SK-N-MC (cell line): ENCODE measurements around the gene TBC1D25.

Experiments used
- DNase-seq: peaks from one replicate; pipeline ENCODE4 v3.0.0-alpha.2; 2011; ENCODE audit warnings: low read depth, low spot score
- H3K27ac ChIP-seq: fragments of 200-600 bp; sonication (generic); 2 replicates; pipeline ENCODE4 v1.5.1; 2016; ENCODE audit warnings: mixed run types
- H3K36me3 ChIP-seq: fragments of 200-600 bp; sonication (generic); 2 replicates; pipeline ENCODE4 v1.6.1; 2017; ENCODE audit warnings: antibody characterized with exemption, low read length, mixed read lengths; ENCODE audit not compliant: insufficient read depth
- H3K4me3 ChIP-seq: fragments of 200-600 bp; sonication (generic); 2 replicates; pipeline ENCODE4 v1.5.1; 2016
- H3K9ac ChIP-seq: fragments of 200-600 bp; sonication (generic); 2 replicates; pipeline ENCODE4 v1.8.0; 2017; ENCODE audit warnings: mixed run types, mixed read lengths; ENCODE audit not compliant: insufficient read length
- H3K9me3 ChIP-seq: fragments of 200-600 bp; sonication (generic); 2 replicates; pipeline ENCODE4 v1.6.1; 2017; ENCODE audit warnings: low read depth, mild to moderate bottlenecking, antibody characterized with exemption, low read length, moderate library complexity, mixed read lengths
- EZH2 ChIP-seq: fragments of 200-600 bp; sonication (generic); IDR thresholded peaks from one replicate; pipeline ENCODE4 v1.6.1; 2017; ENCODE audit warnings: antibody characterized with exemption
- FOXP2 ChIP-seq: optimal IDR thresholded peaks from 2 replicates; pipeline ENCODE3; 2011; ENCODE audit warnings: mild to moderate bottlenecking, moderate library complexity; ENCODE audit not compliant: insufficient read depth; ENCODE audit errors: extremely low read length, control extremely low read depth
- POLR2AphosphoS5 ChIP-seq: IDR thresholded peaks from 2 replicates; pipeline ENCODE4 v1.6.1; 2012; ENCODE audit warnings: mild to moderate bottlenecking, low read depth, low read length, borderline replicate concordance

The TBC1D25 gene

DNA sequence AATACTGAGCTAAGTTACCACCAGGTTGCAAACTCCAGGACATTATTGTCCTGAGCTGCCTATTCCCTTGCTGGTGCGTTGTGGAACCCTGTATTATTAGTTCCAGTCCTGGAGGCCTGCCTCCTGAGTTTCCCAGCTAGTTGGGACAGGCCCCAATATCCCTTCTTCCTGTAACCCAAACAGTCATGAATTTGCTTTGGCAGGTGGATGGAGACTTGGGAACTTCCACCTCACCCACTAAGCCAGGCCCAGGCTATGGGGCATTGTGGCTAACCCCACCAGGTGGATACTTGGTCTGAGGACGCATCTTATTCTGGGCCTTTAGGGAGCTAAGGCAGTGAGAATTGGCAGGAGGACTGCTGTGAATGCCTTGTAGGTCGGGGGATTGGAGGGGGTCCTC lies 39.7 kb downstream of the TBC1D25 start:
- no peak for TF ChIP-seq EZH2
- no peak for TF ChIP-seq FOXP2
- no peak for TF ChIP-seq POLR2AphosphoS5
- H3K36me3 ChIP-seq = peaks cover 49% of the 10 kb centered on the region
- 0 out of 2 replicates have a peak overlapping the region, but pooled peaks have one; percentile 21 for H3K27ac ChIP-seq
- H3K9ac ChIP-seq = no peak overlapping the region
- no peaks in the 10 kb centered on the region for H3K9me3 ChIP-seq
- no peak for DNase-seq
- H3K4me3 ChIP-seq = no peak overlapping the region

DNA sequence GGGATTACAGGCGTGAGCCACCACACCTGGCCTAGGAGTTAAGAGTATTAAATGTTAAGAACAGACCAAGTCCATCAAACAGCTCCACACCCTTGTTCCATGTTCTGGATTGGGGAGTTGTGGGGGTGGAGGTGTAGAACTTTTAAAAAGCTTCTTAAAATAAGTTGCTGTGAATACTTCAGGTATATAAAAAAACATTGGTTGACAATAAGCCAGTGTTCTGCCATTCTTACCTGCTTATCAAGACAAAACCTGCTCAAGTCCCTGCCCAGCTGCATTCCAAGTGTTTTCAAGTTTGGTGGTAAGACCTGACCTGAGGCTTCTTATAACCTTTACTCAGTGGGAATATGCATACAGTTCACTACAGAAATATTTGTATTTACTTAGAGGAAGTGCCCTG lies 41.1 kb downstream of the TBC1D25 start:
- Histone ChIP-seq H3K9me3 (no peaks in the 10 kb centered on the region), H3K27ac (no peak overlapping the region; the same call in 1 of the 2 replicates), H3K36me3 (peaks cover 40% of the 10 kb centered on the region), H3K9ac (no peak overlapping the region), H3K4me3 (no peak overlapping the region)
- no peak for DNase-seq
- TF ChIP-seq EZH2 (no peak), POLR2AphosphoS5 (no peak), FOXP2 (no peak)

DNA sequence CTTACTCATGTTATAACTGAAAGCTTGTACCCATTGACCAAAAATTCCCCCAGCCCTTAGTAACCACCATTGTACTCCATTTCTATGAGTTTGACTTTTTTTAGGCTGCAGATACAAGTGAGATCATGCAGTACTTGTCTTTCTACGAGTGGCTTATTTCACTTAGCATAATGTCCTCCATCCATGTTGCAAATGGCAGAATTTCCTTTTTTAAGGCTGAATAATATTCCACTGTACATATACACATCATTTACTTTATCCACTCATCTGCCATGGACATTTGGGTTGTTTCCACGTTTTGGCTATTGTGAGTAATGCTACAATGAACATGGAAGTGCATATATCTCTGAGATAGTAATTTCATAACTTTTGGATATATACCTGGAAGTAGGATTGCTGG lies 45.2 kb downstream of the TBC1D25 start:
- DNase-seq = no peak
- Histone ChIP-seq H3K4me3 (no peak overlapping the region), H3K9me3 (no peaks in the 10 kb centered on the region), H3K9ac (no peak overlapping the region), H3K27ac (no peak overlapping the region), H3K36me3 (no peaks in the 10 kb centered on the region)
- TF ChIP-seq FOXP2 = no peak
- TF ChIP-seq POLR2AphosphoS5 = no peak
- TF ChIP-seq EZH2 = no peak

DNA sequence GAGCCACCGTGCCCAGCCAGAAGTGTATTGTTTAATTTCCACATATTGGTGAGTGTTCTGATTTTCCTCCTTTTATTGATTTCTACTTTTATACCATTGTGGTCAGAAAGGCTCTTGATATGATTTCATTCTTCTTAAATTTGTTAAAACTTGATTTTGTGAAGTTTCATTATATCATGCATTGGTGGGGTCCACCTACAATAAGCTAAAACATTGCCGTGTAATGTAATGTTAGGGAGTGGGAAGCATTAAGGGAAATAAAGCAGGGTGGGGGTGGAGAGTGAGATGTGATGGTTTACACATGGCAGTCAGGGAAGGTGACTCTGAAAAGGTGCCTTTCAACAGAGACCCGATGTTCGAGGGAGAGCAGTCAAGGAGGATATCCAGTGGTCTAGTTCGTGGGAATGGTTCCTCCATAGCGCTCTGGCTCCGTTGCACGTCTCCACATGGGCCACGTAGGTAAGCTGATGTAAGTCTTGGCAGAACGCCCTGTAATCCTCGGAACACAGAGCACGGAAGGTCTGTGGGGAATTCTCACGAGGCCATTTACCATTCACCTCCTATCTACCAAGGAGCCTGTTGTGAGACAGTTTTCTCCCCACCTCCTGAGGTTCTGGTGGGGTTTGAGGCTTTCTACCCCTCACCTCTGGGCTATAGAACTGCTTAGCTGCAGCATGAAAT lies 50.1 kb downstream of the TBC1D25 start:
- H3K9me3 ChIP-seq = no peaks in the 10 kb centered on the region
- H3K27ac ChIP-seq = no peak overlapping the region
- no peak overlapping the region for H3K4me3 ChIP-seq
- no peaks in the 10 kb centered on the region for H3K36me3 ChIP-seq
- TF ChIP-seq EZH2 = no peak
- no peak for TF ChIP-seq FOXP2
- no peak for TF ChIP-seq POLR2AphosphoS5
- H3K9ac ChIP-seq = no peak overlapping the region
- no peak for DNase-seq

DNA sequence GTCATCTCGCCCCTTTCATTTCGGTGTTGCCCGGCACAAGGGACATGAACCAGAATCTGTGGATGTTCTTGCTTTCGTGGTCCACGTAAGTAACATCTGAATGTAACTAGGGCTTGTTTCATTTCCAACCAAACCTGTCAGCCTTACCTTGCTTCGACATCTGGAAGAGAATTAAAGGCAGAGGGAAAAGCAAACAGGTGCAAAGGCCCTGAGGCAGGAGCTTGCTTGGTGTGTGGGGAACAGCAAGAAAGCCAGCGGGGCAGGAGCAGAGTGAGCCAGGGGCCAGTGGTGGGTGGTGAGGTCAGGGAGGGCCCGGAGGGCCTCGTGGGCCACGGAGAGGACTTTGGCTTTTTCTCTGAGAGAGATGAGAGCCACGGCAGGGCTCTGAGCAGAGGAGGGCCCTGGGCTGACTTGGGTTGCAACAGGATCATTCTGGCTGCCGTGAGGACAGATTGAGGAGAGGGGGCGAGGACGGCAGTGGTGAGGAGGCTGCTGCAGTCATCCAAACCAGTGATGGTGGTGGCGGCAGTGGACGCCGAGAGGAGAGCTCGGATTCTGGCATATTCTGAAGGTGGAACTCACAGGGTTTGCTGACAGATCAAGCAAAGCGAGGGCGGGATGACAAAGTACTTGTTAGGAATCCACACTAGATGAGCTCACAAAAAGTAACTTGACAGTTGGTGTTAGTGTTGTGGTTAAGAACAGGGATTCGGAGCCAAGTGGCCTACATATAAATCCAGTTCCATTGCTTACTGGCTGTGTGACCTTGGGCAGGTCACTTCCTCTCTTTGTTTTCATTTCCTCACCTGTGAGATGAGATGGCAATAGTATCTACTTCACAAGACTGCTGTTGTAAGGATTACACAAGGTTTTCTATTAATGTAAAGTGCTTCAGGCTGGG lies 50.9 kb downstream of the TBC1D25 start:
- Histone ChIP-seq H3K9me3 (no peaks in the 10 kb centered on the region), H3K9ac (no peak overlapping the region), H3K27ac (no peak overlapping the region), H3K4me3 (no peak overlapping the region), H3K36me3 (no peaks in the 10 kb centered on the region)
- no peak for TF ChIP-seq EZH2
- TF ChIP-seq FOXP2 = no peak
- TF ChIP-seq POLR2AphosphoS5 = no peak
- no peak for DNase-seq

DNA sequence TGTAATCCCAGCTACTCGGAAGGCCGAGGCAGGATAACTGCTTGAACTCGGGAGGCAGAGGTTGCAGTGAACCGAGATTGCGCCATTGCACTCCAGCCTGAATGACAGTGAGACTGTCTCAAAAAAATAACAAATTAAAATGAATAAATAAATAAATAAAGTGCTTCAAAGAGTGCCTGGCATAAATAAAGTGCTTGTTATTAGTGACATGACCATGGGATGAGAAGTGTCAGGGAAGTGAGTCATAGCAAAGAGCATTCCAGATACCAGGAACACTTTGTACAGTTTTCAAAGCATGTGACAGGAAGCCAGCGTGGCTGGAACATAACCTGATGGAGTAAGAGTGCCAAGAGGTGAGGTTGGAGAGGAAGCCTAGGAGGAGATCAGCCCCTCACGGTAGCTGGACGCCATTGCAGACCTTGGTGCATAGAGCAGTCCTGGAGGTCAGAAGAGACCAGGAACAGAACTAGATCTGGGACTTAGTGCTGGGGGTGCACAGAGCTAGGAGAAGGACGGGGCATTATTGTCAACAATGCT lies 51.8 kb downstream of the TBC1D25 start:
- TF ChIP-seq FOXP2 = no peak
- TF ChIP-seq EZH2 = no peak
- no peak for TF ChIP-seq POLR2AphosphoS5
- Histone ChIP-seq H3K4me3 (no peak overlapping the region), H3K9ac (no peak overlapping the region), H3K9me3 (no peaks in the 10 kb centered on the region), H3K27ac (no peak overlapping the region), H3K36me3 (no peaks in the 10 kb centered on the region)
- no peak for DNase-seq

DNA sequence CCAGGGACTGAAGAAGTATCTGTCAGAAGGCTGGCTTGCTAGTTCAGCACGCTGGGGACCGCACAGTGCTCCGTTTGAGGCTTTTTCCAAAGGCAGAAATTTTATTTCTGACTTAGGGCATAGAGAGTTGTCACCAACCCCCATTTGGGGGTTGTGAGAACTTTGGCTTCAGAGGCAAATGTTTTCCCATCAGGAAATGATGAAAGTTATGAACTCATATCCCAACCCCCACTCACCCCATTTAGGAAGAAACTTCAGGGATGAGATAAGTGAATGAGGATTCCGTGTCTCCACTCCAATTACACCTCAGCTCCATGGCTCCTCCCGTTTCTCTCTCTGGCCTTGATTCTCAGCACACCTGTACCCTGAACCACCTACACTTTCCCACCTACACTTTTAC lies 53.5 kb downstream of the TBC1D25 start:
- TF ChIP-seq EZH2 = no peak
- no peak for TF ChIP-seq FOXP2
- TF ChIP-seq POLR2AphosphoS5 = no peak
- no peak overlapping the region for H3K27ac ChIP-seq
- H3K4me3 ChIP-seq = no peak overlapping the region
- H3K9me3 ChIP-seq = no peaks in the 10 kb centered on the region
- no peaks in the 10 kb centered on the region for H3K36me3 ChIP-seq
- no peak for DNase-seq
- H3K9ac ChIP-seq = no peak overlapping the region

DNA sequence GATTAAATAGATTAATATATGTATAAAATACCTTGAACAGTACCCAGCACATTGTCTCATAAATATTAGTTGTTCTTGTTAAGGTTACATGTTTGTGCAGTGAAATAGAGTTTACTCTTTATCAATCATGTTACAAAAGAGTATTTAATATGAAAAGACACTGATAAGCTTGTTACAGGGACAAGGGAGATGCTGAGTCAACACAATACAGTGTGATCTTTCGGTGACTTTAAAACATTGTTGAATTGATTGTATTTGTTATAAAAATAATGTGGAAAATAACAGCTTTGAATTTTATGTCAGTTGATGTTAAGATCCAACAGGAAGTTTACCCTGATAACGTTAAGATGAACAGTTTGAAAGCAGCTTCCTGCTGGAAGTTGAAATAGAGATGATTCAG lies 56.4 kb downstream of the TBC1D25 start:
- TF ChIP-seq EZH2 (no peak), FOXP2 (no peak), POLR2AphosphoS5 (no peak)
- Histone ChIP-seq H3K4me3 (no peak overlapping the region), H3K9me3 (no peaks in the 10 kb centered on the region), H3K36me3 (peaks cover 8% of the 10 kb centered on the region; the same call in 1 of the 2 replicates), H3K27ac (peak overlapping the region; percentile 62; the same call in 1 of the 2 replicates), H3K9ac (no peak overlapping the region)
- DNase-seq = no peak
